K562 (cell line): ENCODE measurements around the gene ADAM10. TPM values are rescaled to one million over a fixed set of nuclear protein-coding genes. Genes with fewer than 3 reads are reported as not detected.

Experiments
- ATAC-seq: fragments of 200-7000 bp; cut with Tn5 transposase; 3 replicates; pipeline ENCODE4 v1.9.1; 2020; ENCODE audit warnings: moderate library complexity
- BruUV-seq: library from RNA; stranded (reverse); fragments of 400-500 nt; replicated peaks from 2 replicates; lab custom pipeline; 2021; lab: Mats Ljungman, UMichigan
- CTCF ChIA-PET: fragments of 300-600 bp; formaldehyde crosslinking; extraction: SDS; loops from one replicate; lab custom pipeline; 2021; ENCODE audit warnings: low intra/inter-chr PET ratio; lab: Yijun Ruan, JAX
- POLR2A ChIA-PET: fragments of 300-600, 350-650 bp; sonication (Branson Sonifier 250); formaldehyde crosslinking; extraction: SDS; loops from one replicate; lab custom pipeline; 2021; ENCODE audit warnings: antibody characterized with exemption, inconsistent platforms; lab: Yijun Ruan, JAX
- DNase-seq, 4 experiments: peaks; one replicate each; pipeline versions ENCODE4 v3.0.0 to v3.0.0-alpha.2; 2011 to 2018; ENCODE audit warnings: low spot score in 3 of 4, mixed read lengths in 3 of 4; ENCODE audit errors: extremely low read depth in 1 of 4
- FAIRE-seq: peaks from 2 replicates; lab custom pipeline; 2011; peaks lifted over from hg19 to GRCh38; lab: Jason Lieb, UNC
- H2AFZ ChIP-seq: 2 replicates; pipeline ENCODE4 v1.6.0; 2011; ENCODE audit warnings: low read depth, low read length, control low read depth, inconsistent platforms
- H3K27ac ChIP-seq: fragments of 200-600 bp; 3 replicates; pipeline ENCODE4 v1.8.0; 2011; ENCODE audit warnings: low read depth, mild to moderate bottlenecking, control low read depth, inconsistent platforms, low read length, moderate library complexity, mixed read lengths; ENCODE audit errors: extremely low read depth
- H3K27me3 ChIP-seq, 2 experiments: fragments of 300-600 bp in 1 of 2; 2 replicates in 1 of 2; 3 replicates in 1 of 2; pipeline versions ENCODE4 v1.6.0 to v1.8.0; 2011; ENCODE audit warnings: inconsistent platforms in 2 of 2, low read length in 2 of 2, mild to moderate bottlenecking in 1 of 2, mixed read lengths in 1 of 2, moderate library complexity in 1 of 2; ENCODE audit not compliant: control insufficient read depth in 2 of 2, insufficient read depth in 2 of 2
- H3K36me3 ChIP-seq: fragments of 300-600 bp; 3 replicates; pipeline ENCODE4 v1.8.0; 2011; ENCODE audit warnings: mild to moderate bottlenecking, low read length, inconsistent platforms; ENCODE audit not compliant: control insufficient read depth, insufficient read depth
- H3K4me1 ChIP-seq, 2 experiments: fragments of 200-600 bp in 1 of 2; replicated peaks in 1 of 2; 2 replicates in 1 of 2; 3 replicates in 1 of 2; pipeline versions ENCODE4 v1.5.1 to v1.8.0; 2011; ENCODE audit warnings: inconsistent platforms in 2 of 2, low read length in 2 of 2, mild to moderate bottlenecking in 1 of 2, mixed read lengths in 1 of 2, moderate library complexity in 1 of 2; ENCODE audit not compliant: control insufficient read depth in 2 of 2, insufficient read depth in 2 of 2
- H3K4me2 ChIP-seq: 2 replicates; pipeline ENCODE4 v1.6.1; 2011; ENCODE audit warnings: low read length, control low read depth, inconsistent platforms, mixed read lengths; ENCODE audit not compliant: insufficient read depth
- H3K4me3 ChIP-seq: fragments of 200-600 bp; sonication (generic), shearing (Covaris generic); 2 replicates; pipeline ENCODE4 v1.5.1; 2016; ENCODE audit warnings: control low read depth, inconsistent platforms
- H3K79me2 ChIP-seq: fragments of 200-600 bp; 3 replicates; pipeline ENCODE4 v1.8.0; 2011; ENCODE audit warnings: low read length, inconsistent platforms; ENCODE audit not compliant: control insufficient read depth, insufficient read depth
- H3K9ac ChIP-seq, 2 experiments: 2 replicates each; pipeline versions ENCODE4 v1.6.0 to v1.6.1; 2011; ENCODE audit warnings: low read depth in 2 of 2, low read length in 2 of 2, control low read depth in 1 of 2, inconsistent platforms in 1 of 2, mild to moderate bottlenecking in 1 of 2, mixed read lengths in 1 of 2; ENCODE audit not compliant: insufficient read depth in 1 of 2
- H3K9me1 ChIP-seq: one replicate; pipeline ENCODE4 v1.6.0; 2011; ENCODE audit warnings: inconsistent platforms, mild to moderate bottlenecking, low read length, moderate library complexity; ENCODE audit not compliant: control insufficient read depth, insufficient read depth
- H3K9me3 ChIP-seq: replicated peaks from 2 replicates; pipeline ENCODE4 v1.5.1; 2011; ENCODE audit warnings: low read depth, low read length, inconsistent platforms; ENCODE audit not compliant: control insufficient read depth, insufficient read depth
- H4K20me1 ChIP-seq: replicated peaks from 2 replicates; pipeline ENCODE4 v1.6.1; 2011; ENCODE audit warnings: low read length, inconsistent platforms, mixed read lengths; ENCODE audit not compliant: control insufficient read depth, insufficient read depth
- ADNP ChIP-seq: fragments of 200-800 bp; sonication (Bioruptor generic); IDR thresholded peaks from 2 replicates; pipeline ENCODE4 v1.6.1; 2016; ENCODE audit warnings: missing genetic modification characterization, missing compliant biosample characterization
- CUX1 ChIP-seq: fragments of 200-800 bp; sonication (Bioruptor generic); IDR thresholded peaks from 2 replicates; pipeline ENCODE4 v1.6.1; 2016; ENCODE audit warnings: missing genetic modification characterization, missing compliant biosample characterization
- ELF2 ChIP-seq: fragments of 250-450 bp; sonication (Bioruptor Pico); IDR thresholded peaks from 2 replicates; pipeline ENCODE4 v1.5.0; 2021; ENCODE audit warnings: mild to moderate bottlenecking
- HSF4 ChIP-seq: fragments of 250-450 bp; sonication (Bioruptor Pico); IDR thresholded peaks from 2 replicates; pipeline ENCODE4 v2.1.2; 2022; ENCODE audit warnings: mild to moderate bottlenecking, moderate library complexity, borderline replicate concordance
- IFI16 ChIP-seq: fragments of 250-450 bp; sonication (Bioruptor Pico); IDR thresholded peaks from 2 replicates; pipeline ENCODE4 v2.1.2; 2022; ENCODE audit warnings: mild to moderate bottlenecking, inconsistent platforms
- KLF10 ChIP-seq: fragments of 250-450 bp; sonication (Bioruptor Pico); IDR thresholded peaks from 2 replicates; pipeline ENCODE4 v1.6.1; 2021; ENCODE audit warnings: matching md5 sums
- MEF2D ChIP-seq: conservative IDR thresholded peaks from 2 replicates; pipeline ENCODE4 v1.6.1; 2016; ENCODE audit warnings: low read depth, missing genetic modification characterization, missing compliant biosample characterization
- POLR2G ChIP-seq: fragments of 200-400 bp; formaldehyde crosslinking; IDR thresholded peaks from 2 replicates; pipeline ENCODE4 v1.6.1; 2017; ENCODE audit warnings: low read depth, mild to moderate bottlenecking, antibody characterized with exemption, low read length, moderate library complexity
- TFAM ChIP-seq: fragments of 250-450 bp; sonication (Bioruptor Pico); conservative IDR thresholded peaks from 2 replicates; pipeline ENCODE4 v1.5.0; 2021; ENCODE audit warnings: mild to moderate bottlenecking, moderate library complexity
- UBTF ChIP-seq, 2 experiments: IDR thresholded peaks; 2 replicates each; pipeline ENCODE4 v1.6.1; 2012; ENCODE audit warnings: improper control_type of control experiment in 2 of 2, low read depth in 2 of 2, low read length in 2 of 2, borderline replicate concordance in 1 of 2
- YBX1 ChIP-seq: fragments of 450-650 bp; IDR thresholded peaks from 2 replicates; pipeline ENCODE4 v1.7.1; 2016; ENCODE audit warnings: mild to moderate bottlenecking
- ZNF449 ChIP-seq: fragments of 250-450 bp; sonication (Bioruptor Pico); IDR thresholded peaks from 2 replicates; pipeline ENCODE4 v1.8.0; 2022; ENCODE audit warnings: moderate library complexity, mild to moderate bottlenecking, inconsistent platforms
- ZNF764 ChIP-seq: fragments of 250-450 bp; sonication (Bioruptor Pico); IDR thresholded peaks from 2 replicates; pipeline ENCODE4 v1.4.0; 2020; ENCODE audit warnings: low read depth, mild to moderate bottlenecking, moderate library complexity
- WGBS: fragments of 100-300 bp; shearing (Covaris generic); methylation state at CpG from one replicate; pipeline ENCODE4 v1.1.6; 2016; ENCODE audit warnings: low coverage, mixed read lengths; ENCODE audit not compliant: insufficient coverage; ENCODE audit errors: missing lambda C conversion rate; 5-methylcytosine and 5-hydroxymethylcytosine counted together
- in situ Hi-C: fragments of 300-500 bp; cut with MboI; formaldehyde crosslinking; loops from 4 replicates; pipeline ENCODE4 v1.15.0; 2018; ENCODE audit warnings: inconsistent platforms, mixed read lengths
- intact Hi-C: fragments of 100-400 bp; cut with micrococcal nuclease; formaldehyde crosslinking; loops from 2 replicates; pipeline ENCODE4 v1.14.2; 2022
- polyA plus RNA-seq, 8 experiments: library from polyadenylated mRNA; depleted of rRNA in 4 of 8; stranded (reverse) in 5 of 8; unstranded in 3 of 8; fragments of >200 nt; fragmentation: Nextera tagmentation in 2 of 8; fragmentation: Illumina TruSeq in 1 of 8; extraction: Ambion mirVana in 2 of 8; extraction: Trizol in 1 of 8; gene quantifications; 2 replicates each; pipeline versions ENCODE4 v1.2.1 to v1.2.3, GENCODE V29; 2011 to 2014; ENCODE audit warnings: inconsistent platforms in 1 of 8, missing spikeins in 1 of 8
- total RNA-seq, 7 experiments: library from RNA; depleted of rRNA in 6 of 7; stranded (reverse); fragments of >200 nt in 6 of 7; fragmentation: Illumina TruSeq in 2 of 7; extraction: Trizol in 2 of 7; gene quantifications; 2 replicates each; pipeline versions ENCODE4 v1.2.1 to v1.2.3, GENCODE V29; 2011 to 2021; ENCODE audit warnings: low replicate concordance in 1 of 7

Gene ADAM10
- total and polyA plus RNA-seq, 9 of the 15 experiments (the other 6 are each of a cell fraction or from before 2014, with no cell fraction given): 11.9 to 152 (median 57.3) TPM

- H2AFZ ChIP-seq: no peak overlapping the region
- intact Hi-C loops (no loop called here), in situ Hi-C loops (no loop called here)
- H3K4me3 ChIP-seq: no peak overlapping the region
- WGBS: 41% methylated on average over 2 of the region's 2 CpGs
- H3K79me2 ChIP-seq: peaks cover 4% of the 10 kb centered on the region; the same call in 1 of the 3 replicates
- H3K9me1 ChIP-seq: no peaks in the 10 kb centered on the region
- CTCF ChIA-PET: no interaction called here
- DNase-seq (no peak), ATAC-seq (no peak; the same call in 2 of the 3 replicates), FAIRE-seq (no peak)
- H3K4me2 ChIP-seq: no peak overlapping the region
- TF ChIP-seq ZNF764 (no peak), ADNP (tag) (no peak), YBX1 (no peak), ELF2 (CRISPR knock-in tag) (no peak), IFI16 (CRISPR knock-in tag) (no peak), UBTF (IDR thresholded peaks at IDR 0.05; ENCODE audit: borderline replicate concordance in 1 of 2, low read depth in 2 of 2, low read length in 2 of 2) (no peak), TFAM (no peak), MEF2D (no peak), POLR2G (no peak), HSF4 (no peak), KLF10 (no peak), ZNF449 (no peak), CUX1 (CRISPR knock-in tag) (no peak)
- H3K4me1 ChIP-seq: no peaks in the 10 kb centered on the region; a peak in 1 of 5 replicates
- no peaks in the 10 kb centered on the region for H3K27me3 ChIP-seq
- peaks cover 7% of the 10 kb centered on the region; the same call in 1 of the 3 replicates for H3K36me3 ChIP-seq
- H4K20me1 ChIP-seq: no peaks in the 10 kb centered on the region
- no peak overlapping the region for H3K27ac ChIP-seq
- no TSS peak for BruUV-seq
- POLR2A ChIA-PET: no interaction called here
- no peak overlapping the region for H3K9ac ChIP-seq
- H3K9me3 ChIP-seq: no peaks in the 10 kb centered on the region
These were observed 46.3 kb upstream of the ADAM10 start for GRCh38 chr15:58795825-58796224.
